ENCODE results near the gene CHEK2.
A peak's percentile ranks its signal among the peaks of the same experiment; 100 is the strongest.
"Not testable (repeated sequence)": the region's sequence is repeated elsewhere in the genome, so short reads cannot be mapped to it uniquely, and the experiment has no call there.

The CHEK2 gene

GRCh38 chr22:28741200-28741784 lies 328 bp downstream of the CHEK2 start:
- no peak for DNase-seq (ENCODE audit: low read depth, low spot score)

- not testable (repeated sequence) for DNase-seq (ENCODE audit: low read depth, low spot score)
These were observed 2.7 kb downstream of the CHEK2 start for GRCh38 chr22:28738876-28739275.

- DNase-seq (ENCODE audit: low read depth, low spot score): no peak
These were observed 3.9 kb downstream of the CHEK2 start for GRCh38 chr22:28737701-28738100.

DNA sequence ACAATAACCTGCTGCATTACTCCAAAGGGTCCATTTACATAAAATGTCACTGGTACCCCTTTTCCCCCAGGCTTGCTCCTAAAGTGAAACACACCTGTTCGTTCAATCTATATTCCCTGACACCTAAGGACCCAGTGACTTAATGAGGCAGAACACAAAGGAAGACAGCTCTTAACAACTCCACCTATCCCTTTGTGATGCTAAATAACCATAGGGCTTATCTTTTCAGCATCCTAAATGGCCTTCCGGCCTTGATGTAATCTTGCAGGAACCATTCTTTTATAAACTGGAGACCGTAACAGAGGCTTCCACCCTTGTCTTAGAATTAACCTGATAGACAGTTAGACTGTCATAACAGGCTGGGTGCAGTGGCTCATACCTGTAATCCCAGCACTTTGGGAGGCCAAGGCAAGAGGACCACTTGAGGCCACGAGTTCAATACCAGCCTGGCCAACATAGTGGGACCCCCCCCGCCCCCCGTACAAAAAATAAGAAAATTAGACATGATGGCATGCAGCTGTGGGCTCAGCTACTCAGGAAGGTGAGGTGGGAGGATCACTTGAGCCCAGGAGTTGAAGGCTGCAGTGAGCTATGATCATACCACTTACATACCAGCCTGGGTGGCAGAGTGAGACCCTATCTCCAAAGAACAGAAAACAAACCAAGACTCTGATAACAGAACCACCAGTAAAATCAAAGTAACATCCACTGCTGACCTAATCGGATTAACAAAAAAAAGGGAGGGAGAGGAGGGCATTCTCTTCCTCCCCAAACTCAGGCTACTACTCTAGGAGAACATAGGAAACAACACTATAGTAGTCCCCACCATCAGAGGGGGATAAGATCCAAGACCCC lies 5.1 kb downstream of the CHEK2 start:
- no peak for DNase-seq (ENCODE audit: low read depth, low spot score)

GRCh38 chr22:28734393-28734792 lies 7.2 kb downstream of the CHEK2 start:
- DNase-seq (ENCODE audit: low read depth, low spot score): no peak

- DNase-seq (ENCODE audit: low read depth, low spot score): no peak
These were observed 11.4 kb downstream of the CHEK2 start for GRCh38 chr22:28730179-28730578.

DNA sequence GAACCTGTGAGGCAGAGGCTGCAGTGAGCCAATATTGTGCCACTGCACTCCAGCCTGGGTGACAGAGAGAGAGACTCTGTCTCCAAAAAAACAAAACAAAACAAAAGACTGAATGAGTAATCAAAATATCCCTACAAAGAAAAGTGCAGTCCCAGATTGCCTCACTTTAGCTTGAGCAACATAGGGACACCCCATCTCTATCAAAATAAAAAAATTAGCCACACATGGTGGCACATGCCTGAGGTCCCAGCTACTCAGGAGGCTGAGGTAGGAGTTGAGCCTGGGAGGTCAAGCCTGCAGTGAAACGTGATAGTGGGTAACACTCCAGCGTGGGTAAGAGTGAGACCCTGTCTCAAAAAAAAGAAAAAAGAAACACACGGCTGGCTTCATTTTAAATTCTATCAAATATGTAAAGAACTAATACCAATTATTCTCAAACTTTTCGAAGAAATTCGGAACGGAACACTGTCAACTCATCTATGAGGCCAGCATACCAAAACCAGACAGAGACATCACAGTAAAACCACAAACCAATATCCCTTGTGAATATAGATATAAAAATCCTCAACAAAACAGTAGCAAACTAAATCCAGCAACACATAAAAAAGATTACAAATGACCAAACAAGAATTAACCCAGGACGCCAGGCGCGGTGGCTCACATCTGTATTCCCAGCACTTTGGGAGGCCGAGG lies 12.9 kb downstream of the CHEK2 start:
- no peak for DNase-seq (ENCODE audit: low read depth, low spot score)

- DNase-seq (ENCODE audit: low read depth, low spot score): no peak
These were observed 13.6 kb downstream of the CHEK2 start for GRCh38 chr22:28728002-28728401.

DNA sequence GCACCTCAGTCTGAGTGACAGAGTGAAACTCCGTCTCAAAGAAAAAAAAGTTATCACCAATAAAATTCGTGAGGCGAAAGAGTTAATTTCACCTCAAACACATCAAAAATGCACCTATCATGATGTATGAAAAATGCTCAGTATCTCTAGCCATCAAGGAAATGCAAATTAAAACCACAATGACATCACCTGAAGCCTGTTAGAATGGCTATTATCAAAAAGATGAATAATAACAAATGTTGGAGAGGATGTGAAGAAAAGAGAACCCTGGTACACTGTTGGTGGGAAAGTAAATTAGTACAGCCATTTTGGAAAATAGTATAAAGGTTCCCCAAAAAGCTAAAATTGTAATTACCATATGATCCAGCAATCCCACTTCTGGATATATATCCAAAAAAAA lies 23.6 kb downstream of the CHEK2 start:
- no peak for DNase-seq (ENCODE audit: low read depth, low spot score)

DNA sequence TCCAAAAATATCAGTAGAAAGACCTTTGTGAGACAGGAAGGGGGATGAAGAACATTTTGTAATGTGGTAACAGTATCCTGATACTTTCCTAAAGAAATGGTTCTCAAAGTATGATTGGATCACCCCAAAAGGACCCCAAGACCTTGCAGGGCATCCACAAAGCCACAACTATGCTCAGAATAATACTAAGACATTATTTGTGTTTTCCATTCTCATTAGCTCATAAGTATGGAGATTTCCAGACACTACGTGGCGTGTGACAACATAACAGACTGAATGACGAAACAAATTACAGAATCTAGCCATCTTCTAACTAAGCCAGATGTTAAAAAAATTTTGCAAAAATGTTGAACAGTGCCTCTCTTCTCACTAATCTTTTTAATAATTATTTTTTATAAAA lies 24.9 kb downstream of the CHEK2 start:
- no peak for DNase-seq (ENCODE audit: low read depth, low spot score)

DNA sequence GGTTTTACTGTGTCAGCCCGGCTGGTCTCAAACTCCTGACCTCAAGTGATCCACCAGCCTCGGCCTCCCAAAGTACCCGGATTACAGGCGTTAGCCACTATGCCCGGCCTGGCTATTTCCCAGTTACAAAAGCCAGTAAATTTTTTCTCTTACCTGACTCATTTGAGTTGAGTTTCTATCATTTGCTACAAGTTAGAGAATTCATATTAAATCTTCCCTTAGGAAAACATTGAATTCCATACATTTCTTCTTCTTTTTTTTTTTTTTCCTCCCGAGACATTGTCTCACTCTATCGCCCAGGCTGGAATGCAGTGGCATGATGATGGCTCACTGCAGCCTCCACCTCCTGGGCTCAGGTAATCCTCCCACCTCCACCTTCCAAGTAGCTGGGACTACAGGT lies 26.0 kb downstream of the CHEK2 start:
- no peak for DNase-seq (ENCODE audit: low read depth, low spot score)

DNA sequence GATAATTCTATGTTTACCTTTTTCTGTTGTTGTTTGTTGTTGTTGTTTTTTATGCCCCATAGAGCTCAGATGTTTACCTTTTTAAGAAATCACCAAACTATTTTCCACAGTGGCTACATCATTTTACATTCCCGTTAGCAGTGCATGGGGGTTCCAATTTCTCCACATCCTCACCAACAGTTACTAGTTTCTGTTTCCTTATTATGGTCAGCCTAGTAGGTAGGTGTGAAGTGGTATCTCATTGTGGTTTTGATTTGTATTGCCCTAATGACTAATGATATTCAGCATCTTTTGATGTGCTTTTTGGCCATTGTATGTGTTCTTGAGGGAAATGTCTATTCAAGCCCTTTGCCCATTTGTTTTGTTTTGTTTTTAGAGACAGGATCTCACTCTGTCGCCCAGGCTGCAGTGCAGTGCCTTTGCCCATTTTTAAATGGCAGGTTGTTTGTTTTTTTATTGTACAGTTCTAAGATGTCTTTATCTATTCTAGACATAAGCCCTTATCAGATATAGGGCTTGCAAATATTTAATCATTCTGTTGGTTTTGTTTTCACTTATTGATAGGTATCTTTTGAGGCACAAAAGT lies 27.5 kb downstream of the CHEK2 start:
- DNase-seq (ENCODE audit: low read depth, low spot score): no peak

DNA sequence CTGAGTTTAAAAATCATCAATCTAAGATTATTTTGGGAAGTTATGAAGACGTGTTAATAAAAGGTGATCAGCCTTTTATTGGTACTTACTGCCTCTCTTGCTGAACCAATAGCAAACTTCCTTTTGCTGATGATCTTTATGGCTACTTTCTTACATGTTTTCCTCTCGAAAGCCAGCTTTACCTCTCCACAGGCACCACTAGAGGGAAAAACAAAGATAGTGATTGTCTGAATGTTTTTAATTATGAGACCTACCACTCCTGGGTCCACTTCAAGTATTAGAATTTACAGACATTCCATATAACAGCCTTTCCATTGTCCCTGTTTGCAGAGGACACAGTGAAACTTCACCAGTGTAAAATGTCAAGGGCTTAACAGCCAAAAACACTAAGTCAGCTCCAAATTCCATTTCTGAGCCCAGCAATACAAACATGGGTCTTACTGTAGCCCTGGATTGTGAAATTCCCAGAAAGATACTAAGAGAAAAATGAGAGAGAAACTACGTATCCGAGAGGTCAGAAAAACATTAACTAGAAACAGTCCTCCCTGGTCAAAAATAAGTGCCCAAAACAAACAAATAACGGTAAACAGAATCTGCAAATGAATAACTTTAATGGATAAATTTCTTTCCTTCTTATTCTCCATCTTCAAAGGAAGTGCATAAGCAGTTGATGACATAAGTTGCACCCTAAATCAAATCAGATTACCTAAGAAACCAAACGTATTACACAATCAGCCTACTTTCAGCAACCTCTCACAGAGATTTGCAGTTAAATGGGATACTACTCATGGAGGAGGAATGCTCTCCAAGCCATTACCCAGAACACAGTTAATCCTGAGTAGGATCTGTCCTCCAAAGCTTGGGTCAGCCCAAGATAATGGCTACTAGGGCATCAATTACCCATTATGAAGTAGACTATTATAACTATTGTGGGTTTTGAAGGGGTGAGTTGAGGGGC lies 29.5 kb downstream of the CHEK2 start:
- DNase-seq (ENCODE audit: low read depth, low spot score): peak; percentile 46

GRCh38 chr22:28711341-28711740 lies 30.3 kb downstream of the CHEK2 start:
- no peak for DNase-seq (ENCODE audit: low read depth, low spot score)

DNA sequence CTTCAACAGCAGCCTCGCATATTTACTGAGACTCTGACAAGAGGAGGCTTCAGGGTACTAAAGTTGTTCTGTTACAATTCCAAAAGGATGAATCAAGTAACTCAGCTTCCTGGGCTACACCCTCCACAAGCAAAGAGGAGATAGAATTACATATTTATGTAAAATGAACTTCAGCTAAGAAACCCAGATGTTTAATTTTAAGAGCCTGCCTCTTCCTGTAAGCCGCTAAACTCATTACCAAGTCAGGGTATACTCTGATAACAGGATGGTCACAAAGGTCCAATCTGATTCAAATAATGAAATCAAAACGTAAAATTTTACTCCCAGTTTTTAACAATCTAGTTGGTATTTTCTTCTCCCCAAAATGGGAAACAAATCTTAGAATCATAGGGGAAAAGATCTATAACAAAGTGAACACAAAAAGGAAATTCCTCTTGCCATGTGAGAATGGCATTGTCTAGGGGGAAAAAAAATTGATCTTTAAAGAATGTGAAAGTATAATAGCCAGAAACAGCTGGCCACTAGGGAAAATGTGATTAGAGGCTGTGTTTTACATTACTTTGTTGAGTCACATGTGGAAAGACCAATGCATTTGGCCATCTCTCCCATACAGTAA lies 30.9 kb downstream of the CHEK2 start:
- DNase-seq (ENCODE audit: low read depth, low spot score): peak; percentile 45

- no peak for DNase-seq (ENCODE audit: low read depth, low spot score)
These were observed 31.5 kb downstream of the CHEK2 start for GRCh38 chr22:28710107-28710506.

DNA sequence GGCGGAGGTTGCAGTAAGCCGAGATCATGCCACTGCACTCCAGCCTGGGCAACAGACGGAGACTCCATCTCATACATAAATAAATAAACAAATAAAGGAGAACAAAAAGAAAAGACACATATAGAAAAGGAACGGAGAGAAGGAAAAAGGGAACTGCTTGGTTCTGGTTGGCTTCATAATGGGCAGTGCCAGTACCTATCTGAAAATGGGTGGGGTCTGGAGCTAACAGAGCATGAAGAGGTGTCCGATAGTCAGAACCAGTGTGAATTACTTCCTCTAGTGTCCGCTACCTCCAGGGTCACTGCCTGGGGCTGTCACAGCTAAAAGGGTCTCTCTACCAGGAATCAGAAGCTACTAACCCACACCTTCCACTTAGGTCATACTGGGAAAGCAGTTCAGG lies 34.8 kb downstream of the CHEK2 start:
- DNase-seq (ENCODE audit: low read depth, low spot score): no peak

- DNase-seq (ENCODE audit: low read depth, low spot score): no peak
These were observed 38.2 kb downstream of the CHEK2 start for GRCh38 chr22:28703436-28703835.

DNA sequence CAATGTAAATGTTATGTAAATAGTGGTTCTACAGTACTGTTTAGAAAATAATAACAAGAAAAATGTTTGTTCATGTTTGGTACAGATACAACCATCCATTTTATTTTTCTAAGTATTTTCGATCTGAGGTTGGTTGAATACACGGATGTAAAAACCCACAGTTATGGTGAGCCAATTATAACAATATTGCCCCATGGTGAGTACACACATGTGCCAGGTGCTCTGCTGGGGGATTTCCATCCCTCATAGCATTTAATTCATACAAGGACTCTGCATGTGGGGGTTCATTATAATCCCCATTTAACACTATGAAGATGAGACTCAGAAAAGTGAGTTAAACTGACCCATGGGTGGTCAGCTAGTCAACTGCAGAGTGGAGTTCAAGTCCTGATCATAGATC lies 38.7 kb downstream of the CHEK2 start:
- DNase-seq (ENCODE audit: low read depth, low spot score): no peak

- not testable (repeated sequence) for DNase-seq (ENCODE audit: low read depth, low spot score)
These were observed 48.4 kb downstream of the CHEK2 start for GRCh38 chr22:28693041-28693760.
